GM19397 (cell line): Measurements from ENCODE around the gene AKAP7.

ENCODE experiments used
- ATAC-seq: cut with Tn5 transposase; IDR thresholded peaks from one replicate; pipeline ENCODE4 v1.9.1; 2021; ENCODE audit warnings: mild to moderate bottlenecking, moderate library complexity; ENCODE audit not compliant: unreplicated experiment

Gene AKAP7

DNA sequence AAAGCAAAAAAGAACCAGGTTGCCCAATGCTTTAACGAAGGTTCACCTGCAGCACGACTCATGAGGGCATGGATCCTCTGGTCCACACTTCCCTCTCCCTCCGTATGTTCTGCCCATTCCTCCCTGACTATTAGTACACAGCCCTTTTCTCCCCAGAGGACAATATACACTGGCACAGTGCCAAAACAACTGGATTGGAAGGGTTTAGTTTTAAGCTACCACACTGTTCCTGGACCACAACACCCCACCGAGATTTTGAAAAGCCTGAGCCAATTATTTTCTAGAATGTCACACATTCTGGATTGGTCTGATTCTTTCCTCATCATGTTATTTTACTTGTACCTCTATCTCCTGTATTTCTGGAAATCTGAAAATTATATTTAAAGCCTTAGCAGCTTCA lies 2.9 kb upstream of the AKAP7 start:
- ATAC-seq = no peak

DNA sequence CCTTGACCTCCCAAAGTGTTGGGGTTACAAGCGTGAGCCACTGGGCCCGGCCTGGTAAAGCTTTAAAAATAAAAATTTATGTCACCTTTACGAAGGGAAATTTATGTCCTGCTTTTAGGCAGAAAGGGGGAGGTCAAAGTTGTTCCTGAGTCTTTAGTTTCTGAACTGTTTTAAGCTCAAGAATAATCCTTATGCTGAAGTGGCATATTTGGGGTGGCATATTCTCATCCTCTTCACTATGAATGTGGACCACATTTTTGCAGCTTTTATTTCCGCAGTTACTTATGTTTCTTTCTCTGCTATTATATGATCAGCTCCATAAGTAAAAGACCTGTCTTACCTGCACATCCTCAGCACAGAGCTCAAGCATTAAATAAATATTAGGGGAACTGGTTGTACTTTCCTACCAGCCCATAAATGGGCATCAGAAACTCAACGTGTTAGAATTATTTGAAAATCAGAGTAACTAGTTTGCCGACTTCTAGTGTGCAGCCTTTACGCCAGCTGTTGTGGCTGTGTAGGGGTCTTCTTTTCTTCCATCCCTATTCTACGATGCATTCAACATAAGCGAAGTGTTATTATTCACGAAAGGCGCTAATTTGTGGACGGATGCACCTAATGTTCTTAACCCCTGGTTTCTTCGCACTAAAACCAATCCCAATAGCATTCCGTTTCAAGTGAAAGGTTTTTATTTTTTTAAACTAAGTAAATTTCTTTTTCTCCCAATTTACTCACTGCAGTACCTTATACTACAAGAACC lies 867 bp upstream of the AKAP7 start:
- ATAC-seq = no peak

DNA sequence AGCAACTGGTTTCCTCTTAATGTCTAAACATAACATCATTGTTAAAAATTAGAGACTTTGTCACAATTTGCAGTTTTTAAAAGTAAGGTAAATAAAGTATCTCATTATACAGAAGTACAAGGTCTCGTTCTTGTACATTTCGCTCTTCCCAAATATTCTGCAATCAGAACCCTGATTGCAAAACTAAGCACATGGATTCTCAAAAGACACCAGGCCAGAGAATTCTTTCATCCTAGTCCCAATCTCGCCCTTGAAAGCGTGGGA lies 355 bp upstream of the AKAP7 start:
- ATAC-seq = no peak

DNA sequence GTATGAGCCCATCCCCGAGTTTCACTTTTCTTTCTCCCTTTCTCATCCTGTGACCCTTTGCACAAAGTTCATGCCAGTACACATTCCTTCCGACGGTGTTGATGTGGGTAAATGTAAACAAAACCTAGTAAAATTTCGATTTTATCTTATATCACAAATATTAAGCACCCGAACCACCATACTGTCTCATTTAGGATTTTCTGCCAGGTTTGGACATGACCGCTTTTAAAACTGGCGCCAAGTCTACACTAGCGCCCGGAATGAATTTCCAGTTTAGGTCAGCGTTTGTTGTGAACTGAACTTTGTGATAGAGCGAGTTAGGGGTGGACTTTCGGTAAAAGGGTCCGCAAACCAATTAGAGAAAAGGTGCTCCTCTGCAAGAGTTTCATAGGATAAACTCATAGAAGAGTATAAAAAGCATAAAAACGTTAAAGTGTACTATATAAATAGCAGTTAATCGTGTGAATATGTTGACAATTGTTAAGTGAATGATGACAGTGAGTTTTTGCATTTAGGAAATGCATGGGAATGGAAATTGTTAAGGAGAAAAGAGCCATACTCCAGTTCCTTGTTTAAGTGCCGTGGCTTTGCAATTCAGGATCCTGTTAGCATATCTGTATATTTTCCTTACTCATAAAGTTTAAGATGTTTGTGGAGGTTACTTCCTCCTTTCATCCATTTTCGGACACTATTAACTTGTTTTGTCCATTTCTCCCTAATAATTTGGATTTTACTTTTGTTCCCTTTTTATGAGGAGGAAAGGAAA lies 937 bp downstream of the AKAP7 start:
- ATAC-seq = no peak

DNA sequence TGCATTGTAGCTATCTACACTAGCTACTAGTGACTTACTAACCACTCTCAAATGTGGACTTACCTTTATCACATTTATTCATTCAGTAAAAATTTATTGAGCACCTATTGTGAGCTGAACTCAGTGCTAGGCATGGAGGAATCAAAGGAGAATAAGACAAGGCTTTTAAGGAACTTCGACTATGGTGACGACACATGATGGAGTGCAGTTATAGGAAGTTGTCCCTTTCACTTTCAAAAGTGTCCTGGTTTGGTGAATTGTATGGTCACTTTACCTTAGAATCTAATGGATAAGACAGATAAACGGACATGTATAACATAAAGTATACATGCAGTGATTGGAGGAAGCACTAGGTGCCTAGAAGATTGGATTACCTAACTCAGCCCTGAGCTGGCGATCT lies 4.3 kb downstream of the AKAP7 start:
- no peak for ATAC-seq

DNA sequence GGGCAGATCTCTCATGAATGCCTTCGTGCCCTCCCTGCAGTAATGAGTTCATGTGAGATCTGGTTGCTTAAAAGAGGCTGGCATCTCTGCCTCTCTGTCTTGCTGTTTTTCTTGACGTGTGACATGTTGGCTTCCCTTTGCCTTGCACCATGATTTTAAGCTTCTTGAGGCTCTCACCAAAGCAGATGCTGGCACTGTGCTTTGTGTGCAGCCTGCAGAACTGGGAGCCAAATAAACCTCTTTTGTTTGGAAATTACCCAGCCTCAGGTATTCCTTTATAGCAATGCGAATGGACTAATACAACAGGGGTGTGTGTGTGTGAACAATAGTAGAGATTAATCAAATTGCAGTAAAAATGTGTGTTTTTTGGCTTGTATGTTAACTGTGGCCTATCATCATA lies 8.1 kb downstream of the AKAP7 start:
- ATAC-seq = no peak

DNA sequence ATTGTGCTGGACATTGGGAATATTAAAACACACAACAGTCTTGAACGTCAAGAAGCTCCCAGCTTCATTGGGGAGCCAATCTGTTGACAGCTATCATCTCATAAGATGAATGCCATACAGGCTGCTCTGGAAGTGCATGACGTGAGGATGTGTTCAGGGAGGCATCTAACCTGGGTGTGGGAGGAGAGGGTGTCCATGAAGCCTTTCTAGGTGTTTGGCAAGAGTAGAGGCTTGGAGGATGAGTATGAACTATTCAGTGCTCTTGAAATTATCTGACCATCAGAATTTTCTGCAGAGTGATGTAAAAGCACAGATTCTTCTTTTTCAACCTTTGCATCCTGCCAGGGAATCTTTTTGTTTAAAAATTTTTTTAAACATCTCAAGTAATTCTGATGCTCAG lies 11.6 kb downstream of the AKAP7 start:
- ATAC-seq = no peak

DNA sequence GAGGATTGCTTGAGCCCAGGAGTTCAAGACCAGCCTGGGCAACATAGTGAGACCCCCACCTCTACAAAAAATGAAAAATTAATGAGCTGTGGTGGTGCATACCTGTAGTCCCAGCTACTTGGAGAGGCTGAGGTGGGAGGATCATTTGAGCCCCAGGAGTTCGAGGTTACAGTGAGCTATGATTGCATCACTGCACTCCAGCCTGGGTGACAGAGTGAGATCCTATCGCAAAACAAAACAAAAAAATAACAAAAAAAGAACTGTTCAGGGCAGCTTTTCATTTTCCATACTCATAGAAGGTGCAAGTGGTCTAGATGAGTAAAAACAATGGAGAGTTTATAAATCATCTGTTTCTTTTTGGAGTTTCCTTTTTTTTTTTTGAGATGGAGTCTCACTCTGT lies 21.1 kb downstream of the AKAP7 start:
- no peak for ATAC-seq

DNA sequence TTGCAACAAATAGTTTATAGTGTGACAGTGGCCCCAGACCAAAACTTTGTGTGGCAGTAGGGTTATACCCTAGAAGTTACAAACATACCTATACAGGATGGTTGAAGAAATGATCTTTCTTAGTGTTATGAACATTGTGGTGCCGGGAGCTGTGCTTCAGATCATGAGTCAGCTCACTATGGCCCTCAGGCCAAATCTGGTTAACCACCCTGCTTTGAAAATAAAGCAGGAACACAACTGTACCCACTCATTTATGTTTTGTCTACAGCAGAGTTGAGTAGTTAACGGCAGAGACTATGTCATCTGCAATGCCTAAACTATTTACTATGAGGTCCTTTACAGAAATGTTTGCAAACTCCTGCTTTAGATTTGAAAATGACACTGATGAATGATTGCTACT lies 24.3 kb downstream of the AKAP7 start:
- no peak for ATAC-seq

DNA sequence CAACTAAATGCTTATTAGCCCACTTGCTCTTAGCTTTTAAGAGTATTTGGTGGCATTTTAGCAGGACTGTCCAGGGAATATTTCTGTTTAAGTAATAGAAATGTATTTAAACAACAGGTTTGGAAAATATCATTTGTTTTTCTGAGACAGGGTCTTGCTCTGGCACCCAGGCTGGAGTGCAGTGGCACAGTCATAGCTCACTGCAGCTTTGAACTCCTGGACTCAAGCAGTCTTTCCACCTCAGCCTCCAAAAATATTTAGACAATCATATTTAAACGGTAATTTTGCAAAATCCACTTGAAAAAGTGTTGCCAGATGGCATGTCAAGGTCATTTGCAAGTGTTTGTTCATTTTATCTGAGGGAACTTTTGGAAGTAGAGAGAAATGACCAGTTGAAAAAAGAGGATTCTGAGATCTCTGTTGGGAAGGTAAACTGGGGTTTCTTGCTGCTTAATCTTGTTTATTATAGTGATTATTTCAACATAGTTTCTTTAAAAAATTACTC lies 25.0 kb downstream of the AKAP7 start:
- no peak for ATAC-seq

DNA sequence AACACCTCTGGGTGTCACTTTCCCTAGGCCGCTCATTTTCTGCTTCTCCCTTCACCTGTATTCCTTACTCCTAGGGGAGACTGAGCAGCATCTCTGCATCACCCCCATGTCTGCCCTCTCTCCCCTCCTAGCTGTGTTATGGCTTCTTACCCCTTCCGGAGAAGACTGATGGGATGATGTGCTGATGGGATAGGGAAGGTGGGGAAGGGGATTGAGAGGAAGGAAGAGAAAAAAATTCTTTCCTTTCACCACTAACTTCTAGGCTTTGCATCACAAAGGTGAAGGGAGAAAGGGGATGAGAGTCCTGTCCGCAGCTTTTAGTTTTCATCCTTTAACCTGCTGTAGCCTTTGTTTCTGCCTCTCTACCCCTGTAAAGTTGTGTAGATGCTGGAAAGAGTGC lies 26.7 kb downstream of the AKAP7 start:
- ATAC-seq = no peak

DNA sequence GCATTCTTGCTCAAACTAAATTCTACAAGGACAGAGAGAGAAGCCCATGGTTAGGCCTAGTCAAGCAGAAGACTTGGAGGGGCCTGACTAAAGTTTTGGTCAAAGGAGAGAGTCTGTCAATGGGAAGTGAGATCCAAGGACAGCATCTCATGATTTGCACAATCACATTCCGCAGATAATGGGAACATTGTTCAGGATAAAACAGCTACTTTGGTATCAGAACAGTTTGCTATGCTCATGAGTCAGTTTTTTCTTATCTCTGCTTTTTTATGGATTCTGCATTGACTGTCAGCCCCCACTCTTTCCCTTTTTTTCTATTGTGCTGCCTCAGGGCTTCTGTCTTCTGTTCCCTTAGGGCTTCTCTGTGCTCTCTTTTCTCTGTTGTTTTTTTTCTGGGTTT lies 28.6 kb downstream of the AKAP7 start:
- ATAC-seq = no peak

DNA sequence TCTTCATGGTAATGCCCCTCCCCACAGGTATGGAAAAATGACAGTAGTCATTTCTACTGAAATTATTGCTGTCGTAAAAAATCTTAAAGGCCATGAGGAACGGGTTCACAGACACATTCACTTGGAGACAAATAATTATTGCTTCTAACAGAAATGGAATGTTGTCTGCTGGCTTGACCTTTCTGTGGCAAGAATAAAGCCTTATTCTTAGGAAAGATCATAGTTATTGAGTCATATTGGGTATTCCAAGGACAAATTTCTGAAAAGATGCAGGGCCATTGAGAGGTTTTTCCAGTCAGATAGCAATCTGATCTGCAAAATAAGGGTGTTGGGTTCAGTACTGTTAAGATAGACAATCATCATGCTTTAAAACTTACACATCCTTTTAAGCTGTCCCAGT lies 29.2 kb downstream of the AKAP7 start:
- ATAC-seq = no peak

DNA sequence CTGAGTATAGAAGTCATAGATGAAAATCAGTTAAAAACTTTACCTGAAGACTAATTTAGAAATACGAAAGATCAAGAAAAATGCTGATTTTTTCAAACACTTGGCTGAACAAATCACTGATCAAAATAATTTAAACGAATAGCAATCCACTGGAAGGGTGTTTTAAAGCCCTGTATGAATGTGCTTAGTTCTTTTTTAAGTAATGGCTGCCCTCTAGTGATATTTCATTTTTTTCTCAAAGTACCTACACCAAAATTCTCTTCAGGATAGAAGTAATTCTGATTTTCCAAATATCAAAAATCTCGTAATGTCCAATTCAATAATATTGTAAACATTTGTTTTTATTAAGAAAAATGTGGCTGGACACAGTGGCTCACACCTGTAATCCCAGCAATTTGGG lies 32.5 kb downstream of the AKAP7 start:
- ATAC-seq = no peak

DNA sequence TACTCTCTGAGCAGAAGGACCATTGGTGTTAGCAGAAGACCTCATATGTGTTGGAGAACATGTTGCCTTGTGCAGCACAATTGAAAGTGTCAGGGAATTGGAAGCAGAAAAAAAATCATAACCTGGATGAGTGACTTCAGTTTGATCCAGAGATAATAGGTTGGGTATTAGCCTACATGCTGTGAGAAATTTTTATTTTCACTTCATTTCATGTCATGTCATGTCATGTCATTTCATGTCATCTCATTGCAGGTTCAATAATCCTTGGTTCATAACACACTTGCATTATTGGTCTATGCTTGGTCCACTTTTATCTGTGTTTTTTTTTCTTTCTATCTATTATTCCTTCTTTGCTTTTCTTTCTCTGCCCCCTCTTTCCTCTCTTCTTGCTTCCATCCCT lies 34.3 kb downstream of the AKAP7 start:
- ATAC-seq = no peak

DNA sequence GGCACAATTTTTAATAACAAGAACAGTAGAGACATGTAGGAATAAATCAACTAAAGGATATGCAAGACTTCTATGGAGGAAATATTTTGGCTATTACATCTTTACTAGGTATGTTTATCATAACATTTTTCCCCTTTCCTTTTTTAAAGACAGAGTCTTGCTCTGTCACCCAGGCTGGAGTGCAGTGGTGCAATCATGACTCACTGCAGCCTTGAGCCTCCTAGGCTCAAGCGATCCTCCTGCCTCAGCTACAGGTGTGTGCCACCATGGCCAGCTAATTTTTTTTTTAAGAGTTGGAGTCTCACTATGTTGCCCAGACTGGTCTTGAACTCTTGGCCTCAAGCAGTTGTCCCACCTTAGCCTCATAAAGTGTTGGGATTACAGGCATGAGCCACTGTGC lies 37.0 kb downstream of the AKAP7 start:
- no peak for ATAC-seq

DNA sequence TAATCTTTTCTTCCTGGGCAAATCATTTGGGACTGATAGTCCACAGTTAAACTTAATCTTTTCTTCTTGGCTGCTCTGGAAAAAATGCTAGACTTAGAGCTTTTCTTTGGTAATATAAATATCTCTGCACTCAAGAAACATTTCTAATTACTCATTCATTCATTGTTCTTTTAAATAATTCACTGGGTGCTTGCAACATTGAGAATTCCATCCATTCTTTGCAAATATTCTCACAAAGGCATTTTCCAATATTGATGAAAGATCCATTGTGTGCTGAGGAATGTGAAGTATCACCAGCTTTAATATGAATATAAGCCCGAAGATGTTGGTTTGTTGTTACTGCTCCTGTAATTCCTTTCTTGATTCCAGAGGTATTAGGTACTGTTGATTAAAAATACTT lies 38.4 kb downstream of the AKAP7 start:
- no peak for ATAC-seq

DNA sequence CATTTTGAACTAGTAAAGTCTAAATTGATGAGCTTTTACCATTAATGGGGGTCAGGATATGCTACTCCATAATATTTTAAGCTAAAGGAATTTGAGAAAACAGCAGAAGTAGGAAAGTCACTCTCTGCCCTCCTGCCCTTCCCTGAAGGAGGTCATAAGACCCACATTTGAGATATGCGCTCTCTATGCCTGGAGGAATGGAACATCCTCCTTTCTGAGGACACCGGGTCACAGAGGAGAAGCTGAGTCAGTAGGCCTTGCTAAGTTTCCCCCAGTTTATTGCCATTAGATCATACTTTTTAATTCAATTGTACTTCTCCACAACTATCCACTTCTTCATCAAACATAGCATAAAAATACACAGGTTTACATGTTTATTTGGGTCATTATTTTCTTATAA lies 40.3 kb downstream of the AKAP7 start:
- ATAC-seq = no peak

DNA sequence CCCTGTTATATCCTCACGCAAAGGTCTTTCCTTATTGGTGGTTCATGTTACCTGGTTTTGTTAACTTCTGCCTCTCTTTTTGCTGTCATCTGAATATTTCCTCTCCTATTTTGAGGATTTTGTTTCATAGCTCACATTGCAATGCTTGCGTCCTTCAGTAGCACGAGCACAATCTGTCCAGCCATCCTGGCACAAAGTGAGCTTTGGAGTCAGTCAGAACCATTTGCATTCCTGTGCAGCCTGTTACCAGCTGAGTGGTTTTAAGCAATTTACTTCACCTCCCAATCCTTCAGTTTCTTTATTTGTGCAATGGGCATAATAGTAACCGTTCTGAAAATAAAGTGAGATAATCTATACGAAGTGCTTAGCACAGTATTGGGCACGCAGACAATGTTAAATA lies 42.7 kb downstream of the AKAP7 start:
- ATAC-seq = no peak

DNA sequence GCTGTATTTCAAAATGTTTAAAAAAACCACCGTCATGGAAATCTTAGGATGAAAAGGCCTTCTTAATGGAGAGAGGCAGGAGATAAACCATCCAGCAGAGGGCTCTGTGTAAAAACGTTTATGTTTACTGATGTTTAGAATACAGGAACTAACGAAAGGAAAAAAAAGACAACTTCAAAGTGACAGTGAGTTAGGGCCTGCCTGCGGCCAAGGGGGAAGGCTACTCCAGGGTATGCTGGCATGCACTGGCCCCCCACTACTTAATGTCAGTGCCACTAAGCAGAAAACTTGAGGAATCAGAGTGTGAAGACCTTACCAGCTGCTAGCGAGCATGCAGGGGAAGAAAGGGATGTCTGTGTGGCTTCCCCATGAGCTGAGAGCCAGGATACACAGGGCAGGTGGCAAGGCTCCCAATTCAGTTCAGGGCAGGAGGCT lies 47.7 kb downstream of the AKAP7 start:
- ATAC-seq = no peak

DNA sequence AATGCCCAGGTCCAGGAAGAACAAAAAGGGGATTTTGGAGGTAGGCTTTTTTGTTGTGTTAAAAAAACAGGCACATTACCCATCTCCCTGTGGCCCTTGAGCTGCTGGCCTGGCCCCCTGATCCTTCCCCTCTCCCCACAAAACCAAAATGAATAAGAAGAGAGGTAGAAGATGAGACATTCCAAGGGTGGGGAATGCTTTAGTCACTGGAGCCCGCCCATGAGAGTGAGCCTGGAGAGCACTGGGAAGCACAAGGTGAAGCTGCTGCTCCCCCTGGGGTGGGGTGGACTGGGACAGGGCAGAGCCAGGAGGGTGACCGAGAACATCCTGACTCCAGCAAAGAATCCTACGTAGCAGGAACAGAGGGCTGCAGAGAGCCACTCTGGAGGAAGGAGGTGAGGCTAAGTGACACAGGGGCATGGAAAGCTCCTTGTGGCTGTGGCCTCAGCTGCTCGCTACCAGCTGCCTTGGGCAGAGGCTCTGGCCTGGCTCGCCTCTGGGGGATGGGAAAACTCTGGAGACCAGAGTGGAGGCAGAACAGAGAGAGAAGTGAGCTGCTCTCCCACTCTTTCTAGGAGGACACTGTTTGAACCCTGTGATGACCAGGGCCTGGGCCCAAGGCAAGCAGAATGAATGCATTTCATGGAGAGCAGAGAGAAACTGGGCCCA lies 48.3 kb downstream of the AKAP7 start:
- ATAC-seq = no peak

DNA sequence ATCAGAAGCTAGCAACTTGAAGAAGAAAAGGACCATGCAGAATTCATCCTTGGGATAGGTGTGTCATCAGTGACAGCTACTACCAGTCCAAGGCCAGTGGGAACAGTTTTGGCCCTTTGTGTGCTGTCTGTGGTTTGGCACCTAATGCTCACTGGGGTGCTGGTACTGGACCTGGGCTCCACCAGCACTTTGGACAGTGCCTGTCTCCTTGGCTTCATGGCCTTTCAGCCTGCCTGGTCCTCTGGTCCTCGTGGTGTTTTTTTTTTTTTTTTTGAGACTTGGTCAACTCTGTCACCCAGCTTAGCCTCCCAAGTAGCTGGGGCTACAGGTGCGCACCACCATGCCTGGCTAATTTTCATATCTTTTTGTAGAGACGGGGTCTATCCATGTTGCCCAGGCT lies 56.3 kb downstream of the AKAP7 start:
- ATAC-seq = no peak
